A549 (cell line): ENCODE measurements around the gene ADPRS.

Experiments used
- CEBPB ChIP-seq, 2 experiments: fragments of >200 bp in 1 of 2; sonication (Bioruptor Twin) in 1 of 2; formaldehyde crosslinking in 1 of 2; IDR thresholded peaks; 2 replicates each; pipeline ENCODE4 v1.6.1; 2012 to 2016
- EHMT2 ChIP-seq: fragments of 200-600 bp; sonication (generic); IDR thresholded peaks from 2 replicates; pipeline ENCODE4 v1.6.1; 2016; ENCODE audit warnings: antibody characterized with exemption, low read depth, mild to moderate bottlenecking, moderate library complexity
- GATA3 ChIP-seq: IDR thresholded peaks from 2 replicates; pipeline ENCODE4 v1.6.1; 2012; ENCODE audit warnings: borderline replicate concordance
- HDAC2 ChIP-seq: fragments of 200-600 bp; sonication (generic); IDR thresholded peaks from 2 replicates; pipeline ENCODE4 v1.6.1; 2016
- NFE2L2 ChIP-seq: fragments of 150-350 bp; conservative IDR thresholded peaks from 2 replicates; pipeline ENCODE4 v1.6.1; 2014; ENCODE audit warnings: low read length
- POLR2A ChIP-seq: IDR thresholded peaks from 2 replicates; pipeline ENCODE4 v1.6.1; 2012; ENCODE audit warnings: mild to moderate bottlenecking, low read length
- POLR2AphosphoS2 ChIP-seq: conservative IDR thresholded peaks from 2 replicates; pipeline ENCODE4 v1.6.1; 2012; ENCODE audit warnings: low read length, improper control_type of control experiment, inconsistent platforms
- RFX5 ChIP-seq: fragments of 450-650 bp; IDR thresholded peaks from 2 replicates; pipeline ENCODE4 v1.7.1; 2014; ENCODE audit warnings: antibody characterized with exemption, mild to moderate bottlenecking, moderate library complexity
- SMC3 ChIP-seq: fragments of >200 bp; sonication (Bioruptor Twin); formaldehyde crosslinking; IDR thresholded peaks from 3 replicates; pipeline ENCODE4 v1.6.1; 2018; ENCODE audit warnings: inconsistent platforms
- TP53 ChIP-seq: fragments of 250-450 bp; sonication (Bioruptor Pico); IDR thresholded peaks from 2 replicates; pipeline ENCODE4 v1.5.0; 2021; ENCODE audit warnings: mild to moderate bottlenecking, moderate library complexity
- ZSCAN20 ChIP-seq: fragments of 250-450 bp; sonication (Bioruptor Pico); IDR thresholded peaks from 2 replicates; pipeline ENCODE4 v1.8.0; 2022; ENCODE audit warnings: mild to moderate bottlenecking, moderate library complexity
- TF ChIP-seq, protein P1 (sequence below): fragments of >200 bp; sonication (Bioruptor Twin); formaldehyde crosslinking; IDR thresholded peaks from 3 replicates; pipeline ENCODE4 v1.5.1; 2016
- TF ChIP-seq, protein P2 (sequence below): fragments of 450-650 bp; IDR thresholded peaks from 2 replicates; pipeline ENCODE4 v1.6.1; 2014; ENCODE audit warnings: antibody characterized with exemption
- TF ChIP-seq, protein P3 (sequence below): IDR thresholded peaks from 2 replicates; pipeline ENCODE4 v1.6.1; 2012

DNA sequence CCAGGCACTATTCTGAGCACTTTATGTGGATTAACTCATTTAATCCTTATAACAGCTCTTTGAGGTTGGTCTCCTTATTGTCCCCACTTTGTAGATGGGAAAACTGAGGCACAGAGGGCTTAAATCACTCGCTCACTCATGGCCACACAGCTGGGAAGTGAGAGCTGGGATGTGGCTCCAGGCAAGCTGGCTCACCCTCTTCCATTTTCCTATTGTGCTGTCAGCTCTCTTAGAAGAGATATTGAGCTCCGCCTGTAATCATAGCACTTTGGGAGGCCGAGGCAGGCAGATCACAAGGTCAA lies 40.2 kb downstream of the ADPRS start:
- TF ChIP-seq, protein P1, sequence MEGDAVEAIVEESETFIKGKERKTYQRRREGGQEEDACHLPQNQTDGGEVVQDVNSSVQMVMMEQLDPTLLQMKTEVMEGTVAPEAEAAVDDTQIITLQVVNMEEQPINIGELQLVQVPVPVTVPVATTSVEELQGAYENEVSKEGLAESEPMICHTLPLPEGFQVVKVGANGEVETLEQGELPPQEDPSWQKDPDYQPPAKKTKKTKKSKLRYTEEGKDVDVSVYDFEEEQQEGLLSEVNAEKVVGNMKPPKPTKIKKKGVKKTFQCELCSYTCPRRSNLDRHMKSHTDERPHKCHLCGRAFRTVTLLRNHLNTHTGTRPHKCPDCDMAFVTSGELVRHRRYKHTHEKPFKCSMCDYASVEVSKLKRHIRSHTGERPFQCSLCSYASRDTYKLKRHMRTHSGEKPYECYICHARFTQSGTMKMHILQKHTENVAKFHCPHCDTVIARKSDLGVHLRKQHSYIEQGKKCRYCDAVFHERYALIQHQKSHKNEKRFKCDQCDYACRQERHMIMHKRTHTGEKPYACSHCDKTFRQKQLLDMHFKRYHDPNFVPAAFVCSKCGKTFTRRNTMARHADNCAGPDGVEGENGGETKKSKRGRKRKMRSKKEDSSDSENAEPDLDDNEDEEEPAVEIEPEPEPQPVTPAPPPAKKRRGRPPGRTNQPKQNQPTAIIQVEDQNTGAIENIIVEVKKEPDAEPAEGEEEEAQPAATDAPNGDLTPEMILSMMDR, result no peak
- TF ChIP-seq RFX5 (no peak), SMC3 (no peak), POLR2A (no peak), GATA3 (no peak), TP53 (no peak), ZSCAN20 (CRISPR knock-in tag) (no peak), CEBPB (IDR thresholded peaks at IDR 0.05) (no peak), NFE2L2 (no peak), HDAC2 (no peak), EHMT2 (no peak), POLR2AphosphoS2 (no peak)
- TF ChIP-seq, protein P2, sequence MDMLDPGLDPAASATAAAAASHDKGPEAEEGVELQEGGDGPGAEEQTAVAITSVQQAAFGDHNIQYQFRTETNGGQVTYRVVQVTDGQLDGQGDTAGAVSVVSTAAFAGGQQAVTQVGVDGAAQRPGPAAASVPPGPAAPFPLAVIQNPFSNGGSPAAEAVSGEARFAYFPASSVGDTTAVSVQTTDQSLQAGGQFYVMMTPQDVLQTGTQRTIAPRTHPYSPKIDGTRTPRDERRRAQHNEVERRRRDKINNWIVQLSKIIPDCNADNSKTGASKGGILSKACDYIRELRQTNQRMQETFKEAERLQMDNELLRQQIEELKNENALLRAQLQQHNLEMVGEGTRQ, result no peak
- TF ChIP-seq, protein P3, sequence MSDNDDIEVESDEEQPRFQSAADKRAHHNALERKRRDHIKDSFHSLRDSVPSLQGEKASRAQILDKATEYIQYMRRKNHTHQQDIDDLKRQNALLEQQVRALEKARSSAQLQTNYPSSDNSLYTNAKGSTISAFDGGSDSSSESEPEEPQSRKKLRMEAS, result no peak
